ENCODE results near the gene ANKMY1. TPM values are rescaled to one million over a fixed set of nuclear protein-coding genes. Genes with fewer than 3 reads are reported as not detected.

Gene ANKMY1
- total RNA-seq, 2 donors from 2014 or later: 12.3 to 18.1 TPM

DNA sequence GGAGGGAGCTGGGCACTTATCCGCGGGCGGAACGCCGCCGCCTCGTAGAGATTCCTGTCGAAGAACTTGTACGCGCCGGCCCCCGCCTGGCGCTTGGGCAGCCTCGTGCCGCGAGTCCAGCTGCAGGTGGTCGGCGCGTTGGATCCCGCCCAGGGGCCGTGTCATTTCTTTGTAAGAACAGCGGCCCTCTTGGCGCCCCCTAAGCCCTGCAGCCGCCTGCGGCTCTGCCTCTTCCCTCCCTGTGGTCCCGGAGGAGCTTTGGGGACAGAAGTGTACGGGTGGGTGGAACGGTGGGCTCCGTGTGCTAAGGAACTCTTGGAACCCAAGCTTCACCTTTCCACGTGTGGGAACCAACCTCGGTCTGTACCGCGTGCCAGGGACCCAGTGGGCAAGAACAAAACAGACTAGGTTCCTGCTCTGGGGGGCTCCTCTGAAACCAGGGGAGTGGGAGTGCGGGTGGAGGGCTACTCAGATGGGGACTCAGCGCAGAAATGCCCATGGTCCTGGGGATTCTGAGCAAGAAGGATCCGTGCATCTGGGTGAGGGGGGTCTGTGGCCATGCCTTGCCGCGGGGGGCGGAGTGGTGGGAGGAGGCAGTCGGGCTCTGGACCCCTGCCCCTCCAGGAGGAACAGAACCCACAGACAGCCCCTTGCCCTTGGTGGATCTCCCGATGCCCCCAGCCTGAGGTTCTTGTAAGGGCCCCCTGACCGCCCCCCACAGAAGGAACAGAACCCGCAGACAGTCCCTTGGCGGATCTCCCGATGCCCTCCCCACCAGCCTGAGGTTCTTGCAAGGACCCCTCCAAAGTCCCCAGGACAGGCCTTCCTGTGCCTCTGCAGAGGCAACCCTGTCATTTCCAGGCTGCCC, 120.9 kb downstream of the ANKMY1 start:
- Histone ChIP-seq H3K4me1 (no peaks in the 10 kb centered on the region), H3K27ac (no peak overlapping the region), H3K9ac (ENCODE audit: low read depth in 2 of 2, low read length in 2 of 2) (peak overlapping the region; percentile 10 to 73), H3K9me3 (no peaks in the 10 kb centered on the region), H3K27me3 (peaks cover 9% of the 10 kb centered on the region), H3K4me3 (peak overlapping the region; percentile 71), H3K36me3 (no peaks in the 10 kb centered on the region)
- TF ChIP-seq, protein P1, sequence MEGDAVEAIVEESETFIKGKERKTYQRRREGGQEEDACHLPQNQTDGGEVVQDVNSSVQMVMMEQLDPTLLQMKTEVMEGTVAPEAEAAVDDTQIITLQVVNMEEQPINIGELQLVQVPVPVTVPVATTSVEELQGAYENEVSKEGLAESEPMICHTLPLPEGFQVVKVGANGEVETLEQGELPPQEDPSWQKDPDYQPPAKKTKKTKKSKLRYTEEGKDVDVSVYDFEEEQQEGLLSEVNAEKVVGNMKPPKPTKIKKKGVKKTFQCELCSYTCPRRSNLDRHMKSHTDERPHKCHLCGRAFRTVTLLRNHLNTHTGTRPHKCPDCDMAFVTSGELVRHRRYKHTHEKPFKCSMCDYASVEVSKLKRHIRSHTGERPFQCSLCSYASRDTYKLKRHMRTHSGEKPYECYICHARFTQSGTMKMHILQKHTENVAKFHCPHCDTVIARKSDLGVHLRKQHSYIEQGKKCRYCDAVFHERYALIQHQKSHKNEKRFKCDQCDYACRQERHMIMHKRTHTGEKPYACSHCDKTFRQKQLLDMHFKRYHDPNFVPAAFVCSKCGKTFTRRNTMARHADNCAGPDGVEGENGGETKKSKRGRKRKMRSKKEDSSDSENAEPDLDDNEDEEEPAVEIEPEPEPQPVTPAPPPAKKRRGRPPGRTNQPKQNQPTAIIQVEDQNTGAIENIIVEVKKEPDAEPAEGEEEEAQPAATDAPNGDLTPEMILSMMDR (IDR thresholded peaks at IDR 0.05): no peak
- intact Hi-C loops (cut with DNase I): loop anchor here (5.0 kb wide), 1 partner anchor 285 kb away; no protein-coding TSS in a partner anchor
- no peak for DNase-seq

DNA sequence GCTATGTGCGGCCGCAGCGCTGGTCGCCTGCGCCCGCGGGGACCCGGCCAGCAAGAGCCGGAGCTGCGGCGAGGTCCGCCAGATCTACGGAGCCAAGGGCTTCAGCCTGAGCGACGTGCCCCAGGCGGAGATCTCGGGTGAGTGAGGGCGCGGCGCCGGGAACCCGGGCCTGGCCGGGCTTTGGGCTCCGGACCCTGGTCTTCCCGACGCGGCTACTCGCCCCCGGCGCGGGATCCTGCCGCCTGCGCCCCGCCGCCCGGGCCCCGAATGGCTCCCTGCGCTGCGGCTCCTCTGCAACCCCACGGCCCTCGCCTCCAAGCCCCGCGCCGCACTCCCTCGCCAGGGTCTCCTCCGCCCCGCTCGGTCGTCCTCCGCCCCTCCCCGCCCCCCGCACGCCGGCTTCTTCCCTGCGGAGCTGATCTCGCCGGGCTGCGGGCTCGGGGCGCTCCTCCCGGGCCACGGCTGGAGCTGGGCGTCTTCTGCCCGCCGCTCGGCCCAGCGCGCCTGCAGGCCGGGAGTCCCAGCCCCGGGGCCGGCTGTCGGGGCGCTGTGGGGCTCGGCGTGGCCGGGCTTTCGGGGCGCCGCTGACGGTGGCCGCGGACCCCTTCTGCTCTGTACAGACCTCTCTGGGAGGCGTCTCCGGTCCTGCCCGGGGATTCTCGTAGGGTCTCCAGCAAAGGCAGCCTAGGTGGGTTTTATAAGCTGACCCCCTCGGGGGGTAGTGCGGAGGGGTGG, 121.7 kb downstream of the ANKMY1 start:
- TF ChIP-seq, protein P1 (IDR thresholded peaks at IDR 0.05): no peak
- peak overlapping the region in 1 of 2 donors; percentile 73 for H3K9ac ChIP-seq (ENCODE audit: low read depth in 2 of 2, low read length in 2 of 2)
- H3K36me3 ChIP-seq: no peaks in the 10 kb centered on the region
- no peak for DNase-seq
- intact Hi-C loops (cut with DNase I): loop anchor here (5.0 kb wide), 1 partner anchor 284 kb away; no protein-coding TSS in a partner anchor
- H3K27ac ChIP-seq: peak overlapping the region; percentile 74
- H3K4me3 ChIP-seq: peak overlapping the region; percentile 71
- H3K27me3 ChIP-seq: peaks cover 9% of the 10 kb centered on the region
- no peaks in the 10 kb centered on the region for H3K4me1 ChIP-seq
- no peaks in the 10 kb centered on the region for H3K9me3 ChIP-seq

DNA sequence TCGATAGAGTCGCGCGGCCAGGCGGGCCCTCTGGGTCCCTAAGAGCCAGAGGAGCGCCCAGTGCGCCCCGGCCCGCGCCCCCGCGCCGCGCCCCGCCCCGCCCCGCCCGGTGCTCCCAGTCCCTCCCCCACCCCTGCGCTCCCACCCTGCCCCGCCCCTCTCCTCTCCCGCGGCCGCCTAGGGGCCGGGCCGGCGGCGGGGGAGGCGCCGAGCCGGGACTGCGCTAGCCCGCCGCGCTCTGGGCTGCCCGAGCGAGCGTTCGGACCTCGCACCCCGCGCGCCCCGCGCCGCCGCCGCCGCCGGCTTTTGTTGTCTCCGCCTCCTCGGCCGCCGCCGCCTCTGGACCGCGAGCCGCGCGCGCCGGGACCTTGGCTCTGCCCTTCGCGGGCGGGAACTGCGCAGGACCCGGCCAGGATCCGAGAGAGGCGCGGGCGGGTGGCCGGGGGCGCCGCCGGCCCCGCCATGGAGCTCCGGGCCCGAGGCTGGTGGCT, 122.3 kb downstream of the ANKMY1 start, which contains the start of gene GPC1:
Gene GPC1, plus strand, starts transcription at position 207 of the 491 bp plus-strand sequence. Its CDS starts 256 bp downstream, at position 463.
- Histone ChIP-seq H3K36me3 (no peaks in the 10 kb centered on the region), H3K9me3 (no peaks in the 10 kb centered on the region), H3K9ac (ENCODE audit: low read depth in 2 of 2, low read length in 2 of 2) (peak within 1 kb of the TSS; percentile 26 to 73), H3K4me1 (no peaks in the 10 kb centered on the region), H3K27me3 (peaks cover 9% of the 10 kb centered on the region), H3K27ac (peak within 1 kb of the TSS; percentile 74), H3K4me3 (peak within 1 kb of the TSS; percentile 71)
- intact Hi-C loops (cut with DNase I): loop anchor here (5.0 kb wide), 1 partner anchor 283 kb away; no protein-coding TSS in a partner anchor
- TF ChIP-seq, protein P1 (IDR thresholded peaks at IDR 0.05): no peak
- DNase-seq: peak; percentile 71

DNA sequence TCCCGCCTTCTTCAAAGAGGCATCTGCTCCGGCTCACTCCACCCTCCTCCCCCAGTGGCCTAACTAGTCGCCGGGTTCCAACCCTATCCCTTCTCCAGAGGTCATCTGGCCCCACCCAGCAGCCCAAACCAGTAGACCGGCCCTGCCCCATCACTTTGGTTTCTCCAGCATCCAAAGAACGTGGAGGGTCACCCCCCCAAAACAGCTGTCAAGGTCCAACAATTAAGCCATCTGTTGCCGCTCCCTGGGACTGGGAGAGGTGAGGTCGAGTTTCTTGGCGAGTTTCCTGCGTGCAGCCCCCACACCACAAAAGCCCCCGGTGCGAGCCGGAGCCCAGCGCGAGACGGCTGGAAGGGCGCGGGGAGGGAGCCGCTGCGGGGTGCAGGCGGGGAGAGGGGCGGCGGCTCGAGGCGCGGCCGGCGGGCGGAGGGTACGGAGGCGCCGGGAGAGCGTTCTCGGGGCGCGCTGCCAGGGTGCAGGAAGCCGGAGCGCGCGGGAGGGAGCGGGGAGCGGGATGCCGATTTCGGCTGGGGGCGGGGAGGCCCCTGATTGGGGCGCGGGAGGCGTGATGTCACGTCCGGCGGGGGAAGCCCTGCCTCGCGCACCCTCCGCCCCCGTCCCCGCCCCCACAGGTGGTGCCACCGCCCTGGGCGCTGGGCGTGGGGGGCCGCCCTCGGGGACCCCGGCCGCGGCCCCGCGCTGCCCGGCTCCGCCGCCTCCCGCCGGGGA, 122.9 kb downstream of the ANKMY1 start:
- no peaks in the 10 kb centered on the region for H3K4me1 ChIP-seq
- H3K9ac ChIP-seq (ENCODE audit: low read depth in 2 of 2, low read length in 2 of 2): peak overlapping the region; percentile 26 to 40
- no peaks in the 10 kb centered on the region for H3K36me3 ChIP-seq
- peaks cover 9% of the 10 kb centered on the region for H3K27me3 ChIP-seq
- H3K27ac ChIP-seq: peak overlapping the region; percentile 74
- intact Hi-C loops (cut with DNase I): loop anchor here (5.0 kb wide), 1 partner anchor 283 kb away; no protein-coding TSS in a partner anchor
- H3K9me3 ChIP-seq: no peaks in the 10 kb centered on the region
- DNase-seq: peak; percentile 94
- TF ChIP-seq, protein P1 (IDR thresholded peaks at IDR 0.05): no peak
- H3K4me3 ChIP-seq: peak overlapping the region; percentile 71

Measured in colonic mucosa (tissue), 4 donors.